ENCODE measurements around the gene CA10.

GRCh38 chr17:51682115-51682514 lies 476.4 kb downstream of the CA10 start:
- no peak for TF ChIP-seq CTCF (optimal IDR thresholded peaks at IDR 0.05 in 1 of 3, IDR thresholded peaks at IDR 0.05 in 1 of 3, conservative IDR thresholded peaks at IDR 0.05 in 1 of 3; ENCODE audit: extremely low read depth in 1 of 3, insufficient read depth in 2 of 3, low read length in 3 of 3)
- no peak for TF ChIP-seq EZH2 (IDR thresholded peaks at IDR 0.05; ENCODE audit: low read length)

Measured in keratinocyte (primary cell).